ENCODE results near the gene IFT74.

Gene IFT74

GRCh38 chr9:26973989-26974388, 17.8 kb downstream of the IFT74 start:
- H3K36me3 ChIP-seq (ENCODE audit: control insufficient read depth in 2 of 2, insufficient read depth in 2 of 2, low read length in 2 of 2) = no peaks in the 10 kb centered on the region

GRCh38 chr9:26974927-26975326, 18.7 kb downstream of the IFT74 start:
- H3K4me3 ChIP-seq (ENCODE audit: low read length in 2 of 2) = no peak overlapping the region
- H3K9ac ChIP-seq (ENCODE audit: low read depth in 1 of 2, low read length in 2 of 2) = no peak overlapping the region
- H3K4me1 ChIP-seq (ENCODE audit: control insufficient read depth in 2 of 2, insufficient read depth in 2 of 2, low read length in 2 of 2) = no peaks in the 10 kb centered on the region
- H3K9me3 ChIP-seq (ENCODE audit: control insufficient read depth in 2 of 2, low read length in 2 of 2) = no peaks in the 10 kb centered on the region
- peaks cover 0 to under 1% of the 10 kb centered on the region in 2 donors for H3K36me3 ChIP-seq (ENCODE audit: control insufficient read depth in 2 of 2, insufficient read depth in 2 of 2, low read length in 2 of 2)
- H3K27ac ChIP-seq (ENCODE audit: low read depth in 2 of 2, low read length in 2 of 2) = no peak overlapping the region
- H3K27me3 ChIP-seq (ENCODE audit: control insufficient read depth in 2 of 2, insufficient read depth in 2 of 2, low read length in 2 of 2) = no peaks in the 10 kb centered on the region

More at GRCh38 chr9:26973989-26974388, 17.8 kb downstream of the IFT74 start:
- Histone ChIP-seq H3K4me3 (ENCODE audit: low read length in 2 of 2) (no peak overlapping the region), H3K27ac (ENCODE audit: low read depth in 2 of 2, low read length in 2 of 2) (no peak overlapping the region), H3K27me3 (ENCODE audit: control insufficient read depth in 2 of 2, insufficient read depth in 2 of 2, low read length in 2 of 2) (no peaks in the 10 kb centered on the region), H3K4me1 (ENCODE audit: control insufficient read depth in 2 of 2, insufficient read depth in 2 of 2, low read length in 2 of 2) (no peaks in the 10 kb centered on the region), H3K9ac (ENCODE audit: low read depth in 1 of 2, low read length in 2 of 2) (no peak overlapping the region), H3K9me3 (ENCODE audit: control insufficient read depth in 2 of 2, low read length in 2 of 2) (no peaks in the 10 kb centered on the region)

- no peaks in the 10 kb centered on the region for H3K27me3 ChIP-seq (ENCODE audit: control insufficient read depth in 2 of 2, insufficient read depth in 2 of 2, low read length in 2 of 2)
- no peak overlapping the region for H3K27ac ChIP-seq (ENCODE audit: low read depth in 2 of 2, low read length in 2 of 2)
- no peaks in the 10 kb centered on the region for H3K4me1 ChIP-seq (ENCODE audit: control insufficient read depth in 2 of 2, insufficient read depth in 2 of 2, low read length in 2 of 2)
- no peak overlapping the region for H3K4me3 ChIP-seq (ENCODE audit: low read length in 2 of 2)
- peaks cover 0 to 3% of the 10 kb centered on the region in 2 donors for H3K36me3 ChIP-seq (ENCODE audit: control insufficient read depth in 2 of 2, insufficient read depth in 2 of 2, low read length in 2 of 2)
- H3K9me3 ChIP-seq (ENCODE audit: control insufficient read depth in 2 of 2, low read length in 2 of 2) = no peaks in the 10 kb centered on the region
- no peak overlapping the region for H3K9ac ChIP-seq (ENCODE audit: low read depth in 1 of 2, low read length in 2 of 2)
These were observed 19.8 kb downstream of the IFT74 start for GRCh38 chr9:26975728-26976707.

DNA sequence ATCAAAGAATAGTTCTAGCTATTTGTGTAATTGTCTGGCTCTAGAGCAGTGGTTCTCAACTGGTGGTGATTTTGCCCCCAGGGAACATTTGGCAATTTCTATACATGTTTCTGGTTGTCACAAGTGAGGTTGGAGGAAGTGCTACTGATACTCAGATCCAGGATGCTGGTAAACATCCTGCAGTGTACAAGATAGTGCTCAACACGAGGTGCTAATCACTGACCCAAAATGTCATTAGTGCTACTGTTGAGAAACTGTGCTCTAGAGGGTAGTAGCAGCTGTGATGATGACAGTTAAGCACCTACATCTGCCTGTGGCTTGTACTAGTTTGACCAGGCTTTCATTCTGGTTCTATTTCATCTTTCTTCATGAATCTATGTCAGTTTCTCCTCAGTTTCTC, 27.1 kb downstream of the IFT74 start:
- no peak overlapping the region for H3K4me3 ChIP-seq (ENCODE audit: low read length in 2 of 2)

GRCh38 chr9:26995810-26996209, 39.6 kb downstream of the IFT74 start:
- Histone ChIP-seq H3K9ac (ENCODE audit: low read depth in 1 of 2, low read length in 2 of 2) (no peak overlapping the region), H3K9me3 (ENCODE audit: control insufficient read depth in 2 of 2, low read length in 2 of 2) (no peaks in the 10 kb centered on the region), H3K4me1 (ENCODE audit: control insufficient read depth in 2 of 2, insufficient read depth in 2 of 2, low read length in 2 of 2) (no peaks in the 10 kb centered on the region), H3K36me3 (ENCODE audit: control insufficient read depth in 2 of 2, insufficient read depth in 2 of 2, low read length in 2 of 2) (peaks cover 14 to 19% of the 10 kb centered on the region in 2 donors), H3K27ac (ENCODE audit: low read depth in 2 of 2, low read length in 2 of 2) (no peak overlapping the region), H3K27me3 (ENCODE audit: control insufficient read depth in 2 of 2, insufficient read depth in 2 of 2, low read length in 2 of 2) (no peaks in the 10 kb centered on the region), H3K4me3 (ENCODE audit: low read length in 2 of 2) (no peak overlapping the region)

More for the DNA sequence above, 27.1 kb downstream of the IFT74 start:
- H3K9me3 ChIP-seq (ENCODE audit: control insufficient read depth in 2 of 2, low read length in 2 of 2) = no peaks in the 10 kb centered on the region
- H3K27me3 ChIP-seq (ENCODE audit: control insufficient read depth in 2 of 2, insufficient read depth in 2 of 2, low read length in 2 of 2) = no peaks in the 10 kb centered on the region
- H3K4me1 ChIP-seq (ENCODE audit: control insufficient read depth in 2 of 2, insufficient read depth in 2 of 2, low read length in 2 of 2) = no peaks in the 10 kb centered on the region
- no peak overlapping the region for H3K9ac ChIP-seq (ENCODE audit: low read depth in 1 of 2, low read length in 2 of 2)
- H3K27ac ChIP-seq (ENCODE audit: low read depth in 2 of 2, low read length in 2 of 2) = no peak overlapping the region
- peaks cover 11 to 13% of the 10 kb centered on the region in 2 donors for H3K36me3 ChIP-seq (ENCODE audit: control insufficient read depth in 2 of 2, insufficient read depth in 2 of 2, low read length in 2 of 2)

- peaks cover 0 to 2% of the 10 kb centered on the region in 2 donors for H3K36me3 ChIP-seq (ENCODE audit: control insufficient read depth in 2 of 2, insufficient read depth in 2 of 2, low read length in 2 of 2)
- H3K9me3 ChIP-seq (ENCODE audit: control insufficient read depth in 2 of 2, low read length in 2 of 2) = no peaks in the 10 kb centered on the region
- peak overlapping the region; percentile 76 to 83 for H3K27ac ChIP-seq (ENCODE audit: low read depth in 2 of 2, low read length in 2 of 2)
- H3K9ac ChIP-seq (ENCODE audit: low read depth in 1 of 2, low read length in 2 of 2) = peak overlapping the region; percentile 18 to 66
- peaks cover 2 to 18% of the 10 kb centered on the region in 2 donors for H3K4me1 ChIP-seq (ENCODE audit: control insufficient read depth in 2 of 2, insufficient read depth in 2 of 2, low read length in 2 of 2)
- peak overlapping the region; percentile 74 to 80 for H3K4me3 ChIP-seq (ENCODE audit: low read length in 2 of 2)
- H3K27me3 ChIP-seq (ENCODE audit: control insufficient read depth in 2 of 2, insufficient read depth in 2 of 2, low read length in 2 of 2) = no peaks in the 10 kb centered on the region
These were observed 47.3 kb downstream of the IFT74 start for GRCh38 chr9:27003426-27004077.

DNA sequence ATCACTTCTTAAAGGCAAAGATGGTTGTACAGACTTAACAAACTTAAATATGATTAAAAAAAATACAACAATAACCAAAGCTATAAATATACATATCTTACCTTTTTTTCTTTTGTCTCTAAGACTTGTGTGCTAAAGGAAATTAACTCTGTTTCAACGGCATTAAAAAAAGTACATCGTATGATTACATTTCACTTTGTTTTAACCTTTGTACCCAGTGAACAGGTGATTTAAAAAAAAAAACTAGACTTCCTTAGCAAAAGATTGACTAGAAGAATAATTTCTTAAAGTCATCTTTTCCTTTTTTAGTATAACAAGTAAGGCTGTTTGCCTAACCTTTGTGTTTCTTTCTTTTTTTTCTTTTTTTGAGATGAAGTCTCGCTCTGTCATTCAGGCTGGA, 49.3 kb downstream of the IFT74 start, which contains the start of gene LRRC19:
LRRC19 (minus strand) TSS at position 182 of the 400 bp plus-strand sequence. CDS start 5,978 bp downstream, outside the sequence.
- H3K27me3 ChIP-seq (ENCODE audit: control insufficient read depth in 2 of 2, insufficient read depth in 2 of 2, low read length in 2 of 2) = no peaks in the 10 kb centered on the region
- H3K4me3 ChIP-seq (ENCODE audit: low read length in 2 of 2) = peak within 1 kb of the TSS; percentile 74 to 80
- H3K36me3 ChIP-seq (ENCODE audit: control insufficient read depth in 2 of 2, insufficient read depth in 2 of 2, low read length in 2 of 2) = peaks cover 0 to 4% of the 10 kb centered on the region in 2 donors
- H3K9ac ChIP-seq (ENCODE audit: low read depth in 1 of 2, low read length in 2 of 2) = peak within 1 kb of the TSS; percentile 52 to 66
- no peaks in the 10 kb centered on the region for H3K9me3 ChIP-seq (ENCODE audit: control insufficient read depth in 2 of 2, low read length in 2 of 2)
- peaks cover 2 to 18% of the 10 kb centered on the region in 2 donors for H3K4me1 ChIP-seq (ENCODE audit: control insufficient read depth in 2 of 2, insufficient read depth in 2 of 2, low read length in 2 of 2)
- H3K27ac ChIP-seq (ENCODE audit: low read depth in 2 of 2, low read length in 2 of 2) = peak within 1 kb of the TSS; percentile 80 to 83

DNA sequence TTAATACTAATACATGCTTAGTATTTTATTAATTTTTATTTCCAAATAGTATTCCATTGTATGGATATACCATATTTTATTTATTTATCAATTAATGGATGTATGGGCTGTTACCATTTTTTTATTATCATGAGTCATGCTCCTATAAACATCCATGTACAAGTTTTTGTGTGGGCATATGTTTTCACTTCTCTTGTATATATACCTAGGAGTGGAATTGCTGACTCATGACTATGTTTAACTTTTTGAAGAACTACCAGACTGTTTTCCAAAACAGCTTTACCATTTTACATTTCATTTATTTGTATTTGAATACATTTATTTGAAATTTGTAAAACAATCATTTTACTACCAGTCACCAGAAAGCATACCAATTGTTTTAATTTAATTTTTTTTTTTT, 63.4 kb downstream of the IFT74 start:
- H3K9ac ChIP-seq (ENCODE audit: low read depth in 1 of 2, low read length in 2 of 2) = no peak overlapping the region
- H3K36me3 ChIP-seq (ENCODE audit: control insufficient read depth in 2 of 2, insufficient read depth in 2 of 2, low read length in 2 of 2) = peaks cover 22 to 32% of the 10 kb centered on the region in 2 donors
- H3K27ac ChIP-seq (ENCODE audit: low read depth in 2 of 2, low read length in 2 of 2) = no peak overlapping the region
- no peaks in the 10 kb centered on the region for H3K9me3 ChIP-seq (ENCODE audit: control insufficient read depth in 2 of 2, low read length in 2 of 2)
- no peaks in the 10 kb centered on the region for H3K4me1 ChIP-seq (ENCODE audit: control insufficient read depth in 2 of 2, insufficient read depth in 2 of 2, low read length in 2 of 2)
- H3K4me3 ChIP-seq (ENCODE audit: low read length in 2 of 2) = no peak overlapping the region
- H3K27me3 ChIP-seq (ENCODE audit: control insufficient read depth in 2 of 2, insufficient read depth in 2 of 2, low read length in 2 of 2) = no peaks in the 10 kb centered on the region

- Histone ChIP-seq H3K27ac (ENCODE audit: low read depth in 2 of 2, low read length in 2 of 2) (no peak overlapping the region), H3K9me3 (ENCODE audit: control insufficient read depth in 2 of 2, low read length in 2 of 2) (no peaks in the 10 kb centered on the region), H3K36me3 (ENCODE audit: control insufficient read depth in 2 of 2, insufficient read depth in 2 of 2, low read length in 2 of 2) (peaks cover 10 to 23% of the 10 kb centered on the region in 2 donors), H3K27me3 (ENCODE audit: control insufficient read depth in 2 of 2, insufficient read depth in 2 of 2, low read length in 2 of 2) (no peaks in the 10 kb centered on the region), H3K9ac (ENCODE audit: low read depth in 1 of 2, low read length in 2 of 2) (no peak overlapping the region), H3K4me1 (ENCODE audit: control insufficient read depth in 2 of 2, insufficient read depth in 2 of 2, low read length in 2 of 2) (no peaks in the 10 kb centered on the region), H3K4me3 (ENCODE audit: low read length in 2 of 2) (no peak overlapping the region)
These were observed 66.7 kb downstream of the IFT74 start for GRCh38 chr9:27022920-27023319.

GRCh38 chr9:27029186-27029585, 73.0 kb downstream of the IFT74 start:
- Histone ChIP-seq H3K27ac (ENCODE audit: low read depth in 2 of 2, low read length in 2 of 2) (no peak overlapping the region), H3K27me3 (ENCODE audit: control insufficient read depth in 2 of 2, insufficient read depth in 2 of 2, low read length in 2 of 2) (no peaks in the 10 kb centered on the region), H3K9me3 (ENCODE audit: control insufficient read depth in 2 of 2, low read length in 2 of 2) (no peaks in the 10 kb centered on the region), H3K4me3 (ENCODE audit: low read length in 2 of 2) (no peak overlapping the region), H3K9ac (ENCODE audit: low read depth in 1 of 2, low read length in 2 of 2) (no peak overlapping the region), H3K36me3 (ENCODE audit: control insufficient read depth in 2 of 2, insufficient read depth in 2 of 2, low read length in 2 of 2) (peaks cover 3 to 7% of the 10 kb centered on the region in 2 donors), H3K4me1 (ENCODE audit: control insufficient read depth in 2 of 2, insufficient read depth in 2 of 2, low read length in 2 of 2) (no peaks in the 10 kb centered on the region)
